Mesenteric fat pad (tissue), 1 donor: ENCODE results near the gene MALL. TPM values are rescaled to one million over a fixed set of nuclear protein-coding genes. Genes with fewer than 3 reads are reported as not detected.
A peak's percentile ranks its signal among the peaks of the same experiment; 100 is the strongest.
"Not testable (repeated sequence)": the region's sequence is repeated elsewhere in the genome, so short reads cannot be mapped to it uniquely, and the experiment has no call there.

Source experiments
- DNase-seq: peaks from one replicate; pipeline ENCODE4 v3.0.0-alpha.2; 2020; ENCODE audit warnings: low spot score
- total RNA-seq: library from RNA; stranded (reverse); fragmentation: NEBNext Ultra II Directional; extraction: Animal tissue kit (Norgen Biotek cat#: 25700); gene quantifications from one replicate; pipeline ENCODE4 v1.2.1, GENCODE V29; 2021
- donor health status: DM: yes; HTN: yes; CAD: no.

The MALL gene
- total RNA-seq, 1 donor from 2014 or later = 20.8 TPM

DNA sequence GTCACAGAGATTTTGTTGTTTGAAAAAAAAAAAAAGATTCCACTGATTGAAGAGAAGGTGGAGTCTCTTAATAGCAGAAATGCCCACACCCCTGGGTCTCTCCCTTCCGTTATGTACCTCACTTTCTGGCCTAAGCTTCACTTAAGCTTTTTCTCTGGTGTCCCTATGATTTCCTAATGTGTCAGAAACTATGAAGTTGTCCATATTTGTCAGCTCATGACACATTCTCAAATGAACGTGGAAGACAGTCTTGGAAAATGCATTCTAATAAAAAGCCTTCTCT lies 5.4 kb upstream of the MALL start:
- no peak for DNase-seq

- DNase-seq = no peak
Measured at GRCh38 chr2:110120171-110121051, 4.8 kb upstream of the MALL start.

- DNase-seq = no peak
Measured at GRCh38 chr2:110116033-110116710, 550 bp upstream of the MALL start.

- no peak for DNase-seq
Measured at GRCh38 chr2:110114831-110115255, 779 bp downstream of the MALL start.

GRCh38 chr2:110113961-110114591 lies 1.5 kb downstream of the MALL start:
- no peak for DNase-seq

DNA sequence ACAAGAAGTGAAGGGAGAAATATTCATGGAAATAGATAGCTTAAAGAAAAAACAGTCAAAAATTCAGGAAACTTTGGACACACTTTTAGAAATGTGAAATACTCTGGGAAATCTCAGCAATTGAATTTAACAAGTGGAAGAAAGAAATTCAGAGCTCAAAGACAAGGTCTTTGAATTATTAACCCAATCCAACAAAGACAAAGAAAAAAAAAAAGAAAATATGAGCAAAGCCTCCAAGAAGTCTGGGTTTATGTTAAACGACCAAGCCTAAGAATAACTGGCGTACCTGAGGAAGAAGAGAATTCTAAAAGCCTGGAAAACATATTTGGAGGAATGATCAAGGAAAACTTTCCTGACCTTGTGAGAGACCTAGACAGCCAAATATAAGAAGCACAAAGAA lies 7.3 kb downstream of the MALL start:
- not testable (repeated sequence) for DNase-seq

DNA sequence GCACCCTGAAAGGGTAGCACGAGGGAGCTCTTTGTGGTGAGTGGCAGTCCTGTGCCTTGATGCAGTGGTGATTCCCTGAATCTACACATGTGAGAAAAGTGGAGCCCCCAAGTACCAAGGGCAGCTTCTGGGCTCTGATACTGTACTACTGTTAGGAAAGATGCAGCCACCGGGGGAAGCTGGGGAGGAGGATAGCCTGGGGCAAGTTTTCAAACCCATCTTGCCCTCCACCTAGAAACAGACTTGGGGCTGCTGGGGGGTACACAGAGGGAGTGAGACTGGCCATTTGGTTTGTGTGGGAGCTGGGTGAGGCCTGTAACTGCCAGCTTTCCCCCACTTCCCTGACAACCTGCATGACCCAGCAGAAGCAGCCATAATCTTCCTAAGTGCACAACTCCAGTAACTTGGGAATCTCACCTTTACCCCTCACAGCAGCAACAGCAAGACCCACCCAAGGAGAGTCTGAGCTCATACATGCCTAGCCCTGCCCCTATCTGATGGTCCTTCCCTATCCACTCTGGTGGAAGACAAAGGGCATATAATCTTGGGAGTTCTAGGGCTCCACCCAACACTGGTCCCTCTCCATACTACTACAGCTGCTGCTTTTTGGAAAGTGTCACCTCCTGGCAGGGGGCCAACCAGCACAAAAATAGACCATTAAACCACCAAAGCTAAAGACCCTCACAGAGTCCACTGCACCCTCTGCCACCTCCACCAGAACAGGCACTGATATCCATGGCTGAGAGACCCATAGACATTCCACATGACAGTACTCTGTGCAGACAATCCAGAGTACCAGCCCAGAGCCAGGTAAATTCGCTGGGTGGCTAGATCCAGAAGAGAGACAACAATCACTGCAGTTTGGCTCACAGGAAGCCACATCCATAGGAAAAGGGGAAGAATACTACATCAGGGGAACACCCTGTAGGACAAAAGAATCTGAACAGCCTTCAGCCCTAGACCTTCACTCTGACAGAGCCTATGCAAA lies 8.2 kb downstream of the MALL start:
- no peak for DNase-seq

- DNase-seq = no peak
Measured at GRCh38 chr2:110106642-110107041, 9.0 kb downstream of the MALL start.

- DNase-seq = no peak
Measured at GRCh38 chr2:110105608-110106467, 9.8 kb downstream of the MALL start.

DNA sequence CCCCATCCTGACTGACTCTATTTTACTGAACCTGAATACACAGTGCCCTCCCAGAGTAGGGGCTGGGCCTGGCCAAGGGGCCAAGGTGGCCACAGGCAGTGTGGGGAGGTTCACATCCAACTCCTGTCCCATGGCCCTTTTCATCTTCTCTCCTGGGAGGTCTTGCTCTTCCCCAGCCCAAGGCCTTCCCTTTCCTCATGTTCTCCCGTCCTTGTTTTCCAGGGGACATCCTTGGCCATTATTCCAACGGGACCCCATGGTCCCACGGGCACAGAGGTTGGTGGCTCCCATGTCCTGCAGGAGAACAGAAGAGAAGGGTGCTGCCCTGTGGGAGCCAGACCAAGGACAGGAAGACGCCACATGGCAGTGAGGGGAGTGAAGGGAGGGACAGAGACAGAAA lies 10.4 kb downstream of the MALL start:
- DNase-seq = no peak

- DNase-seq = no peak
Measured at GRCh38 chr2:110104025-110104771, 11.4 kb downstream of the MALL start.

- DNase-seq = no peak
Measured at GRCh38 chr2:110103061-110103961, 12.3 kb downstream of the MALL start.

DNA sequence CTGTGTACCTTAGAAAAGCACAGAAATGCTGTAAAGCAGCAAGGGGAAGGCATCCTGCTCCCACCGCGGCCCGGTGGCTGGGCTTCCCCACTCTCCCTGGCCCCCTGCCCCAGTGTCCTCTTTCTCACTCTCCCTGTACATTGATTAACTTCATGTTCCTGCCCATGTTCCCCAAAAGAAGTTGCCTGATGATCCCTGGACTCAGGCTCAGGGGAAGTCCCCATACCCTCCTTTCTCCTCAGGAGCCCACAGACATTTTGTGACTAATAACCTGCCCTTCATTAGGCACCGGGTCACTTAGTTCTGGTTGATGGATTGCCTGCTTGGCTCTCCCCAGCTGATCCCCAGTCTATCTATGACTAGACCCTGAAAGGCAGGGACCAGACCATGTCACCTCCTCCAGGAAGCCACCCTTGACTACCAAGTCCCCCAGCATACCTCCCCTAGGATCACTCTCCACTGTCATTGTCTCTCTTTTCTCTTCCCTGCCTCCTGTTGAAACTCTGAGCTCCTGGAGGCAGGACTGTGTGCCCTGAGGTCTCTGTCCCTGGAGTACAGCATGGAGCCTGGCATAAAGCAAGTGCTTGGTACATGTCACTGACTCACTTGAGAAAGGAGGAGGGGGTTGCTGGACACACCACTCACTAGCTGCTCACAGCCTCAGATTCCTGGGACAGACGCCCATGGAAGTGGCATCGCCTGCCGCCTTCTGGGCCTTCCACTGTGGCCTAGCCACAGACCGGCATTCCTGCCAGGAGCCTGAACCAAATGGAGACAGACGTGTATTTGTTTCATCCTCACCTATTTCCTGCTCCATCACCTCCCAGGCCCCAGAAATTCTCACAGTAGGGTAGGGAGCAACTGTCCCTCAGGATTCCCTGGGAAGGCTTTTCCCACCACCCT lies 13.5 kb downstream of the MALL start:
- DNase-seq = no peak

DNA sequence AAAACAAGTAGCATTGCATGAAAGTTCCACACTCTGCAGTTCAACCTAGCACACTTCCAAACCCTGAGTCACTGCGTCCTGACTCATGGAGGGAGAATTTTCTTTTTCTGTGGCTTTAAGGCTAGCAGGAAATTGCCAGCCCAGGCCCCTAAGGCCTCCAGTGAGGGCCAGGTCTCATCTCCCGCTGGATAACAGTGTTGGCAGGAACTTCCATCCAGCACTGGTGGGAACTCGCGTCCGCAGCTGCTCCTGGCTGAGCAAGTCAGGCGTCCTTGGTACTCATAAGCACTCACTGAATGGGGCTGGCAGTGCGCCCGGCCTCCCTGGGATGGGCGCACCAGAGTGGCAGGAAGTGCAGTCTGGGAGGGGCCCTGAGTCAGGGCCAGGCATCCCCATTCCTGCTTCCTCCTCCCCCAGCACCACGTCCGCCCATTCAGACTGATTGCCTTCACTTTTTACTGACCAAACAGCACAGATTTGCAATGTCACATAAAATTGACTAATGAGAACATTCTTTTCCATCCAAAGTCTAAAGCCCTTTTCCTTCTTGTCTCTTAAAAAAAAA lies 14.3 kb downstream of the MALL start:
- peak; percentile 96 for DNase-seq

- DNase-seq = not testable (repeated sequence)
Measured at GRCh38 chr2:110100880-110101279, 14.7 kb downstream of the MALL start.

DNA sequence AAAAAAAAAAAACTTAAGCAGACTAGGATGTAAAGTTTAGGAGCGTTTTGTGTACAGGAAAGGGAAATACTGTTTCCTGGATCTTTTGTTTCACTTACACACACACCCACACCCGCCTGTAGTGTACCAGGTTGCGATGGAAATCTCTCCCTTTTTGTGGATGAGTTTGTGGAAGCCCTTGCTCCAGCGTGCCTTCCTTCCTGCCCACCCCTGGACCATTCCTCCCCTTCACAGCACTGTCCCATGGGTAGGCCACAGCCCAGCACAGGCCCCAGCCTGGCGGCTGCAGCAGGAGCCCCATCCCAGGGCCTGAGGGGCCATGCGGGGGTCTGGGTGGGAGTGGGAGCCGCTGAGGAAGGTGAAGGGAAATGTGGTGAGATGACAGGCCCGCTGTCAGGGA lies 15.1 kb downstream of the MALL start:
- no peak for DNase-seq
